Vagina (tissue), 2 donors: ENCODE results near the gene SLC6A13. TPM values are rescaled to one million over a fixed set of nuclear protein-coding genes. Genes with fewer than 3 reads are reported as not detected.

ENCODE experiments used
- DNase-seq, 2 donors: peaks; one replicate each; pipeline ENCODE4 v3.0.0-alpha.2; 2017; ENCODE audit errors: extremely low spot score in 2 of 2
- H3K27ac ChIP-seq: fragments of 200-600 bp; sonication (generic); one replicate; pipeline ENCODE4 v1.5.1; 2019
- H3K27me3 ChIP-seq: fragments of 200-600 bp; sonication (generic); one replicate; pipeline ENCODE4 v1.5.1; 2019
- H3K36me3 ChIP-seq, 2 donors: fragments of 200-600 bp; sonication (generic); one replicate each; pipeline ENCODE4 v1.5.1; 2017 to 2019
- H3K4me1 ChIP-seq: fragments of 200-600 bp; sonication (generic); one replicate; pipeline ENCODE4 v1.5.1; 2019
- H3K4me3 ChIP-seq, 2 donors: fragments of 200-600 bp; sonication (generic); 1 replicate in 1 of 2; 2 replicates in 1 of 2; pipeline ENCODE4 v1.5.1; 2016 to 2019
- H3K9me3 ChIP-seq: fragments of 200-600 bp; sonication (generic); one replicate; pipeline ENCODE4 v1.5.1; 2019
- POLR2A ChIP-seq, 2 donors: fragments of 450-650 bp; IDR thresholded peaks; one replicate each; pipeline ENCODE4 v1.6.1; 2017; ENCODE audit warnings: antibody characterized with exemption in 2 of 2, mild to moderate bottlenecking in 2 of 2, moderate library complexity in 2 of 2
- POLR2AphosphoS5 ChIP-seq, 2 donors: sonication (generic); formaldehyde crosslinking; IDR thresholded peaks; one replicate each; pipeline ENCODE4 v1.9.0; 2017; ENCODE audit warnings: antibody characterized with exemption in 2 of 2, mild to moderate bottlenecking in 2 of 2, low read depth in 1 of 2; ENCODE audit not compliant: insufficient read depth in 1 of 2
- intact Hi-C: fragments of 100-400 bp; cut with DNase I; formaldehyde crosslinking; loops from one replicate; pipeline ENCODE4 v1.15.1; 2023
- total RNA-seq: library from RNA; depleted of rRNA; stranded (reverse); fragments of >200 nt; gene quantifications from one replicate; pipeline ENCODE4 v1.2.3, GENCODE V29; 2016
- TF ChIP-seq, protein P1 (sequence below), 3 experiments: fragments of 450-650 bp in 2 of 3; fragments of 200-600 bp in 1 of 3; sonication (generic) in 1 of 3; IDR thresholded peaks; one replicate each; pipeline ENCODE4 v1.5.1; 2017 to 2019; ENCODE audit warnings: antibody characterized with exemption in 3 of 3, mild to moderate bottlenecking in 2 of 3, moderate library complexity in 2 of 3

SLC6A13 gene
- total RNA-seq, 1 donor from 2014 or later, result not detected

- peak overlapping the region; percentile 64 for H3K27ac ChIP-seq
- H3K4me1 ChIP-seq, result peaks cover 5% of the 10 kb centered on the region
- TF ChIP-seq, protein P1, sequence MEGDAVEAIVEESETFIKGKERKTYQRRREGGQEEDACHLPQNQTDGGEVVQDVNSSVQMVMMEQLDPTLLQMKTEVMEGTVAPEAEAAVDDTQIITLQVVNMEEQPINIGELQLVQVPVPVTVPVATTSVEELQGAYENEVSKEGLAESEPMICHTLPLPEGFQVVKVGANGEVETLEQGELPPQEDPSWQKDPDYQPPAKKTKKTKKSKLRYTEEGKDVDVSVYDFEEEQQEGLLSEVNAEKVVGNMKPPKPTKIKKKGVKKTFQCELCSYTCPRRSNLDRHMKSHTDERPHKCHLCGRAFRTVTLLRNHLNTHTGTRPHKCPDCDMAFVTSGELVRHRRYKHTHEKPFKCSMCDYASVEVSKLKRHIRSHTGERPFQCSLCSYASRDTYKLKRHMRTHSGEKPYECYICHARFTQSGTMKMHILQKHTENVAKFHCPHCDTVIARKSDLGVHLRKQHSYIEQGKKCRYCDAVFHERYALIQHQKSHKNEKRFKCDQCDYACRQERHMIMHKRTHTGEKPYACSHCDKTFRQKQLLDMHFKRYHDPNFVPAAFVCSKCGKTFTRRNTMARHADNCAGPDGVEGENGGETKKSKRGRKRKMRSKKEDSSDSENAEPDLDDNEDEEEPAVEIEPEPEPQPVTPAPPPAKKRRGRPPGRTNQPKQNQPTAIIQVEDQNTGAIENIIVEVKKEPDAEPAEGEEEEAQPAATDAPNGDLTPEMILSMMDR (IDR thresholded peaks at IDR 0.05), result no peak
- TF ChIP-seq POLR2AphosphoS5 (IDR thresholded peaks at IDR 0.05; ENCODE audit: insufficient read depth in 1 of 2, low read depth in 1 of 2) (no peak), POLR2A (IDR thresholded peaks at IDR 0.05) (no peak)
- no peak for DNase-seq
- H3K36me3 ChIP-seq, result no peaks in the 10 kb centered on the region
- H3K4me3 ChIP-seq, result no peak overlapping the region
- no peaks in the 10 kb centered on the region for H3K9me3 ChIP-seq
- H3K27me3 ChIP-seq, result no peaks in the 10 kb centered on the region
- intact Hi-C loops, result no loop called here
Observed at GRCh38 chr12:198705-199104, 63.9 kb downstream of the SLC6A13 start.

- TF ChIP-seq, protein P1 (IDR thresholded peaks at IDR 0.05), result no peak
- TF ChIP-seq POLR2AphosphoS5 (IDR thresholded peaks at IDR 0.05; ENCODE audit: insufficient read depth in 1 of 2, low read depth in 1 of 2) (no peak), POLR2A (IDR thresholded peaks at IDR 0.05) (no peak)
- H3K27ac ChIP-seq, result no peak overlapping the region
- no peaks in the 10 kb centered on the region for H3K27me3 ChIP-seq
- H3K9me3 ChIP-seq, result no peaks in the 10 kb centered on the region
- no peak for DNase-seq
- no peaks in the 10 kb centered on the region for H3K36me3 ChIP-seq
- intact Hi-C loops, result no loop called here
- H3K4me3 ChIP-seq, result no peak overlapping the region
- H3K4me1 ChIP-seq, result peaks cover 5% of the 10 kb centered on the region
Observed at GRCh38 chr12:197911-198695, 64.5 kb downstream of the SLC6A13 start.

GRCh38 chr12:197347-197746 lies 65.3 kb downstream of the SLC6A13 start:
- DNase-seq, result no peak
- no peak for TF ChIP-seq POLR2AphosphoS5 (IDR thresholded peaks at IDR 0.05; ENCODE audit: insufficient read depth in 1 of 2, low read depth in 1 of 2)
- TF ChIP-seq, protein P1 (IDR thresholded peaks at IDR 0.05), result no peak
- no peak for TF ChIP-seq POLR2A (IDR thresholded peaks at IDR 0.05)
- H3K36me3 ChIP-seq, result no peaks in the 10 kb centered on the region
- H3K4me3 ChIP-seq, result no peak overlapping the region
- H3K27me3 ChIP-seq, result no peaks in the 10 kb centered on the region
- intact Hi-C loops, result no loop called here
- H3K4me1 ChIP-seq, result peaks cover 5% of the 10 kb centered on the region
- H3K9me3 ChIP-seq, result no peaks in the 10 kb centered on the region
- no peak overlapping the region for H3K27ac ChIP-seq

DNA sequence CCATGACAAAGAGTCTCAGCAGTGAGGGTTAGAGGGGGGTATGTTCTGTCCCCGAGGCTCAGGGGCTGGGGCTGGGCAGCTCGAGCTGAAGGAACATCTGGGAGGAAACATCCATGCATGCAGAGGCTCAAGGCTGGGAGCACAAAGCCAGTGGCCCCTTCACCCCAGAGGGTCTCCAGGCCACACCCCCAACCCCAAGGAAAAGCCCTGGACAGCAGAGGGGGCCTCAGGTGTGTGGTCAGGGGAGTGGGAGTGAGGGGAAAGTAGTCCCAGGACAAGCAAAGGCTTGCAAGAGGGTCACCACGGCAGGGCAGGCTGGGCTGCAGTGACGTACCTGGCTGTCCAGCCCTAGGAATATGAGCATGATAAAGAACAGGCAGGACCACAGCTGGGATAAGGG lies 66.2 kb downstream of the SLC6A13 start:
- Histone ChIP-seq H3K27ac (no peak overlapping the region), H3K9me3 (no peaks in the 10 kb centered on the region), H3K4me1 (peaks cover 5% of the 10 kb centered on the region), H3K4me3 (no peak overlapping the region), H3K36me3 (no peaks in the 10 kb centered on the region), H3K27me3 (no peaks in the 10 kb centered on the region)
- TF ChIP-seq, protein P1 (IDR thresholded peaks at IDR 0.05), result no peak
- TF ChIP-seq POLR2AphosphoS5 (IDR thresholded peaks at IDR 0.05; ENCODE audit: insufficient read depth in 1 of 2, low read depth in 1 of 2) (no peak), POLR2A (IDR thresholded peaks at IDR 0.05) (no peak)
- intact Hi-C loops, result no loop called here
- DNase-seq, result no peak

- Histone ChIP-seq H3K27ac (no peak overlapping the region), H3K9me3 (no peaks in the 10 kb centered on the region), H3K27me3 (no peaks in the 10 kb centered on the region), H3K36me3 (no peaks in the 10 kb centered on the region), H3K4me3 (no peak overlapping the region), H3K4me1 (peaks cover 5% of the 10 kb centered on the region)
- no peak for TF ChIP-seq POLR2A (IDR thresholded peaks at IDR 0.05)
- TF ChIP-seq, protein P1 (IDR thresholded peaks at IDR 0.05), result no peak
- no peak for DNase-seq
- intact Hi-C loops, result no loop called here
Observed at GRCh38 chr12:195951-196350, 66.7 kb downstream of the SLC6A13 start.
